Fibroblast of the aortic adventitia (primary cell): ENCODE measurements around the gene ALMS1. TPM values are rescaled to one million over a fixed set of nuclear protein-coding genes. Genes with fewer than 3 reads are reported as not detected.
A peak's percentile ranks its signal among the peaks of the same experiment; 100 is the strongest.

Experiments used
- DNase-seq: peaks from one replicate; pipeline ENCODE4 v3.0.0-alpha.2; 2010; ENCODE audit warnings: low read depth
- H3K4me3 ChIP-seq: 2 replicates; pipeline ENCODE4 v1.5.1; 2011; ENCODE audit warnings: low read depth, mild to moderate bottlenecking, control low read depth, low read length, moderate library complexity
- CTCF ChIP-seq: IDR thresholded peaks from 2 replicates; pipeline ENCODE4 v1.5.1; 2011; ENCODE audit warnings: mild to moderate bottlenecking, low read length, control low read depth, inconsistent platforms; ENCODE audit not compliant: insufficient read depth
- total RNA-seq: library from RNA; depleted of rRNA; stranded (reverse); fragments of >200 nt; gene quantifications from 2 replicates; pipeline ENCODE4 v1.2.3, GENCODE V29; 2012; ENCODE audit warnings: low replicate concordance

ALMS1 gene
- total RNA-seq, 1 donor = 28.2 TPM

- no peak overlapping the region for H3K4me3 ChIP-seq
- no peak for TF ChIP-seq CTCF
- DNase-seq = no peak
Measured at GRCh38 chr2:73402386-73403103, 16.9 kb downstream of the ALMS1 start.

- no peak for TF ChIP-seq CTCF
- no peak overlapping the region for H3K4me3 ChIP-seq
- no peak for DNase-seq
Measured at GRCh38 chr2:73403237-73403636, 17.6 kb downstream of the ALMS1 start.

- TF ChIP-seq CTCF = no peak
- H3K4me3 ChIP-seq = no peak overlapping the region
- DNase-seq = no peak
Measured at GRCh38 chr2:73404409-73404808, 18.8 kb downstream of the ALMS1 start.

GRCh38 chr2:73406996-73407395 lies 21.4 kb downstream of the ALMS1 start:
- DNase-seq = no peak
- H3K4me3 ChIP-seq = no peak overlapping the region
- TF ChIP-seq CTCF = no peak

- no peak overlapping the region for H3K4me3 ChIP-seq
- no peak for TF ChIP-seq CTCF
- DNase-seq = no peak
Measured at GRCh38 chr2:73408198-73408597, 22.6 kb downstream of the ALMS1 start.

- no peak overlapping the region for H3K4me3 ChIP-seq
- DNase-seq = peak; percentile 70
- no peak for TF ChIP-seq CTCF
Measured at GRCh38 chr2:73414696-73415095, 29.1 kb downstream of the ALMS1 start.

GRCh38 chr2:73415906-73416305 lies 30.3 kb downstream of the ALMS1 start:
- no peak overlapping the region for H3K4me3 ChIP-seq
- DNase-seq = peak; percentile 4
- no peak for TF ChIP-seq CTCF
